Thoracic aorta (tissue), 2 donors: ENCODE data around the gene KIAA0232. TPM values are rescaled to one million over a fixed set of nuclear protein-coding genes. Genes with fewer than 3 reads are reported as not detected.

Source experiments
- ATAC-seq: fragments of 150-250 bp; one replicate; pipeline ENCODE4 v1.8.0; 2017; ENCODE audit warnings: low read depth; ENCODE audit not compliant: insufficient number of reproducible peaks, low FRiP score
- DNase-seq: peaks from one replicate; pipeline ENCODE4 v3.0.0-alpha.2; 2020; ENCODE audit warnings: low spot score
- H3K27ac ChIP-seq, 2 donors: fragments of 200-600 bp; sonication (generic); 1 replicate in 1 of 2; 2 replicates in 1 of 2; pipeline ENCODE4 v1.5.1; 2016; ENCODE audit warnings: mild to moderate bottlenecking in 2 of 2, moderate library complexity in 2 of 2
- H3K27me3 ChIP-seq: fragments of 200-600 bp; sonication (generic); replicated peaks from 2 replicates; pipeline ENCODE4 v1.6.0; 2016; ENCODE audit warnings: mild to moderate bottlenecking; ENCODE audit not compliant: insufficient read depth
- H3K36me3 ChIP-seq: fragments of 200-600 bp; sonication (generic); one replicate; pipeline ENCODE4 v1.5.1; 2016
- H3K4me1 ChIP-seq, 2 donors: fragments of 200-600 bp; sonication (generic); 1 replicate in 1 of 2; 2 replicates in 1 of 2; pipeline versions ENCODE4 v1.5.1 to v1.6.0; 2016; ENCODE audit warnings: low read depth in 2 of 2, mild to moderate bottlenecking in 1 of 2; ENCODE audit not compliant: control insufficient read depth in 1 of 2
- H3K4me3 ChIP-seq: fragments of 200-600 bp; sonication (generic); 2 replicates; pipeline ENCODE4 v1.5.1; 2016; ENCODE audit warnings: mild to moderate bottlenecking
- H3K9me3 ChIP-seq: fragments of 200-600 bp; sonication (generic); 2 replicates; pipeline ENCODE4 v1.5.1; 2016
- total RNA-seq, 2 donors: library from RNA; depleted of rRNA; stranded (reverse); fragments of >200 nt; gene quantifications; one replicate each; pipeline versions ENCODE4 v1.1.0 to v1.2.3, GENCODE V29; 2016
- TF ChIP-seq, protein P1 (sequence below): fragments of 200-600 bp; sonication (generic); IDR thresholded peaks from one replicate; pipeline ENCODE4 v1.5.1; 2019; ENCODE audit warnings: antibody characterized with exemption

The KIAA0232 gene
- total RNA-seq, 2 donors from 2014 or later: 56.9 to 80.8 TPM

DNA sequence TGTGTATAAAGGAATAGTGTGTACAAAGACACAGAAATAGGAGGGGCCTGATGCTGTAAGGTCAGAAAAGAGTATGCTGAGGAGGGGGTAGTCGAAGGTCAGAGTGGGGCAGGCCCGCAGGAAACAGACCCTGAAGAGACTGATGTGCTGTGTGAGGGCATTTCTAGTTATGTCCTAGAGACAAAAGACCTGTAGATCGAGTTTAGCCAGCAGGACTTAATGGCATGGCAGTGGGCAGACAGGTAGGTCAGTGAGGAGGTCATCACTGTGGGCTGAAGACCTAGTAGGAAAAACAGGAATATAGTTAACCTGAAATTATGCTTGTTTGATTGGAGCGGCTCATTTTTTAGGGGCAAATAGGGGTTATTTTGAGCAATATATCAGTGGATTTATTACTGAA lies 57.1 kb downstream of the KIAA0232 start:
- no peaks in the 10 kb centered on the region for H3K27me3 ChIP-seq
- DNase-seq (no peak), ATAC-seq (no peak)
- H3K27ac ChIP-seq: no peak overlapping the region
- H3K4me1 ChIP-seq: peaks cover 3 to 19% of the 10 kb centered on the region in 2 donors
- no peaks in the 10 kb centered on the region for H3K36me3 ChIP-seq
- no peaks in the 10 kb centered on the region for H3K9me3 ChIP-seq
- TF ChIP-seq, protein P1, sequence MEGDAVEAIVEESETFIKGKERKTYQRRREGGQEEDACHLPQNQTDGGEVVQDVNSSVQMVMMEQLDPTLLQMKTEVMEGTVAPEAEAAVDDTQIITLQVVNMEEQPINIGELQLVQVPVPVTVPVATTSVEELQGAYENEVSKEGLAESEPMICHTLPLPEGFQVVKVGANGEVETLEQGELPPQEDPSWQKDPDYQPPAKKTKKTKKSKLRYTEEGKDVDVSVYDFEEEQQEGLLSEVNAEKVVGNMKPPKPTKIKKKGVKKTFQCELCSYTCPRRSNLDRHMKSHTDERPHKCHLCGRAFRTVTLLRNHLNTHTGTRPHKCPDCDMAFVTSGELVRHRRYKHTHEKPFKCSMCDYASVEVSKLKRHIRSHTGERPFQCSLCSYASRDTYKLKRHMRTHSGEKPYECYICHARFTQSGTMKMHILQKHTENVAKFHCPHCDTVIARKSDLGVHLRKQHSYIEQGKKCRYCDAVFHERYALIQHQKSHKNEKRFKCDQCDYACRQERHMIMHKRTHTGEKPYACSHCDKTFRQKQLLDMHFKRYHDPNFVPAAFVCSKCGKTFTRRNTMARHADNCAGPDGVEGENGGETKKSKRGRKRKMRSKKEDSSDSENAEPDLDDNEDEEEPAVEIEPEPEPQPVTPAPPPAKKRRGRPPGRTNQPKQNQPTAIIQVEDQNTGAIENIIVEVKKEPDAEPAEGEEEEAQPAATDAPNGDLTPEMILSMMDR: no peak
- H3K4me3 ChIP-seq: no peak overlapping the region

DNA sequence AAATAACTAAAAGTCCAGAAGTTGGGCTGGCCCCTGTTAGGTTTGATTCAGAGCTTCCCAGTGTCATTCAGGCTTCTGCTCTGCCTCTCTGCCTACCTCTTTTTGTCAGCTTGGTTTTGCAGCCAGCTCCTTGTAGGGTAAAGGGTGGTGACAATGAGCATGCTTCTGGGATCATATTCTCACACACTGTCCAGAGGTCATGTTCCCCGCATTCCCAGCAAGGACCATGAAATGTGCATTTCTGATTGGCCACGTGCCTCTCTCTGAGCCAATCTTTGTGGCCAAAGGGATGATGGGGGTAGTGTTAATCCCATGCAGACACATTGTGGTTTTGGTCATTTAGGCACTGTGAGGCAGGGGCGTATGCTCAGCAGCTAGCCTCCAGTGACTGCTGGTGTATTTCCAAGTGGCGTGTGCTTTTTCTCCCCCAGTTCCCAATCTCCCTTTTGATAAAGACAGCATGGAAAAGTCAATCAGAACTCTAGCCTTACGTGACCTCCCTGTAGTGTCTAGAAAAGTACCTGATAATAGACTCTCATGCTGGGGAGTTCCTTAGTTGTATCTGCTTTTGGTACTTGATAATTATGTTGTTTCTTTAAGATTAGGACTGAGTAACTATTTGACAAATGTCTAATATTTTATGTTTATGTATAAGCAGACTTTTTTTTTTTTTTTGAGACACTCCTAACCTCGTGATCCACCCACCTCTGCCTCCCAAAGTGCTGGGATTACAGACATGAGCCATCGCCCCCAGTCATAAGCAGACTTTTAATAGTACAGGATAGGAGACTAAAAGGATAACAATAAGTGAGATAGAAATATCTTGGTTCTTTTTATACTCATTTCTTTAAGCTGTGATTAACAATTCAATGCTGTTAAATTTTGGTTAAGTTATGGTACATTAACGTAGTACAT lies 57.8 kb downstream of the KIAA0232 start:
- peaks cover 3 to 19% of the 10 kb centered on the region in 2 donors for H3K4me1 ChIP-seq
- H3K27me3 ChIP-seq: no peaks in the 10 kb centered on the region
- H3K9me3 ChIP-seq: no peaks in the 10 kb centered on the region
- DNase-seq (no peak), ATAC-seq (no peak)
- H3K27ac ChIP-seq: no peak overlapping the region
- TF ChIP-seq, protein P1: no peak
- H3K4me3 ChIP-seq: no peak overlapping the region
- no peaks in the 10 kb centered on the region for H3K36me3 ChIP-seq

DNA sequence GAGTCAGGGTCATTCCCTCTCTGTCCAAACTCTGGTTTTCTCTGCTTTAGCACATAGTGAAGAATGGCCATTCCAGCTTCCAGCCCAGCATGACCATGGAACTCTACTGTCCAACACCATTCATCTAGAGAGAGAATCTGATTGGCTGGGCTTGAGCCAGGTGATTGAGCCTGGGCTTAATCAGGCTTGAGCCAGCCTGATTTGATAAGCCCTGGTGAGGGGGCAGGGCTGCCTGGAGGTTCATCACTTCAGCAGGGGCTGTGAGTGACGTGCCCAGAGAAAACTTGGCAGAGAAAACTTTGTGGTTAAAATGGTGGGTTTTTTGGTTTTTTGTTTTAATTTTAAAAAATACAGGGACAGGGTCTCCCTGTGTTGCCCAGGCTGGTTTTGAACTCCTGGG lies 62.5 kb downstream of the KIAA0232 start:
- H3K27me3 ChIP-seq: no peaks in the 10 kb centered on the region
- TF ChIP-seq, protein P1: no peak
- peaks cover 3 to 21% of the 10 kb centered on the region in 2 donors for H3K4me1 ChIP-seq
- H3K27ac ChIP-seq: no peak overlapping the region
- no peaks in the 10 kb centered on the region for H3K36me3 ChIP-seq
- ATAC-seq: no peak
- no peaks in the 10 kb centered on the region for H3K9me3 ChIP-seq
- no peak overlapping the region for H3K4me3 ChIP-seq
- no peak for DNase-seq

DNA sequence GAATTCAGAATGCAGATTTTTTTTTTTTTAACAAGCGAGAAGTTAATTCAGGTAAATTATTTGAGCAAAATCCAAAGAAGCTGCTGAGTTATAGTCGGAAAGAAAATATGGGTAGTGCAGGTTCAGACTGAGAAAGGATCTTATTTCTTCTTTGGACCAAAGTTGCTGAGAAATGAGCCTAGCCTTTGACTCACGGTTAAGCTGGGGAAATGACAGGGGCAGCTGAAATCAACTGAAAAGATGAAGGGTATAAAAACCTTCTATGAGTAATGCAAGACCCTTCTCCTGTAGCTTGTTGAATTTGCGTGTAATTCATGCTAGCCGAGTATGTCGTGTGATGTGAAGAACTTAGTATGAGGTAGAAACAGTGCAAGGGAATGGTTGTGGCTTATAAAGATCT lies 63.0 kb downstream of the KIAA0232 start:
- peaks cover 0 to 15% of the 10 kb centered on the region in 2 donors for H3K4me1 ChIP-seq
- TF ChIP-seq, protein P1: no peak
- DNase-seq (no peak), ATAC-seq (no peak)
- H3K9me3 ChIP-seq: no peaks in the 10 kb centered on the region
- H3K36me3 ChIP-seq: no peaks in the 10 kb centered on the region
- no peaks in the 10 kb centered on the region for H3K27me3 ChIP-seq
- no peak overlapping the region for H3K27ac ChIP-seq
- no peak overlapping the region for H3K4me3 ChIP-seq

DNA sequence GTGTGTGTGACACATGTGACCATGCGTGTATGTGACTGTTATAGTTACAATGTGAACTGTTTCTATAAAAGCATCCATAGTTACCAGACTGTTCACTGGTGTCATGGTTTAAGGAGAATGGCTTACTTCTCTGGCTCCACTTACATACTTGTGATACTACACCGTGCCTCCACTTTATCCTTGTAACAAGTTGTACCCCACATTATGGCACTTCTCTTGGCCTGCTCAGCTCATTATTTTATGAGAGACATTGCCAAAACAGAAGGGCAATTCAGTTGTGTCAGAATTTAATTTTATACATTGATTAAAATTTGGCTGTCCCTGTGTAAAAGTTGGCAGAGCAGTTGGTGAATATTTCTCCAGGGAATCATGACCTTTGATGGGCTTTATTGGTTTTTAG lies 64.7 kb downstream of the KIAA0232 start:
- peaks cover 0 to 9% of the 10 kb centered on the region in 2 donors for H3K4me1 ChIP-seq
- no peak overlapping the region for H3K27ac ChIP-seq
- H3K9me3 ChIP-seq: peaks cover 3% of the 10 kb centered on the region
- no peak overlapping the region for H3K4me3 ChIP-seq
- no peak for DNase-seq
- no peaks in the 10 kb centered on the region for H3K36me3 ChIP-seq
- TF ChIP-seq, protein P1: no peak
- no peak for ATAC-seq
- no peaks in the 10 kb centered on the region for H3K27me3 ChIP-seq
